Parathyroid adenoma (tissue), 2 donors: Measurements from ENCODE around the gene PDE7B.

Experiments used
- H2AFZ ChIP-seq: fragments of 300-600 bp; sonication (generic); one replicate; pipeline ENCODE4 v1.7.0; 2017; ENCODE audit warnings: antibody characterized with exemption, mild to moderate bottlenecking
- H3K27ac ChIP-seq: fragments of 300-600 bp; sonication (generic); one replicate; pipeline ENCODE4 v1.7.0; 2017
- H3K27me3 ChIP-seq: fragments of 300-600 bp; sonication (generic); one replicate; pipeline ENCODE4 v1.7.0; 2017; ENCODE audit warnings: low read length; ENCODE audit not compliant: control insufficient read depth, insufficient read depth
- H3K36me3 ChIP-seq: fragments of 300-600 bp; sonication (generic); one replicate; pipeline ENCODE4 v1.7.0; 2017; ENCODE audit warnings: low read length; ENCODE audit not compliant: control insufficient read depth, insufficient read depth
- H3K4me1 ChIP-seq: fragments of 300-600 bp; sonication (generic); one replicate; pipeline ENCODE4 v1.7.0; 2017; ENCODE audit warnings: control low read depth
- H3K4me2 ChIP-seq: fragments of 300-600 bp; sonication (generic); one replicate; pipeline ENCODE4 v1.7.0; 2017; ENCODE audit warnings: low read length
- H3K4me3 ChIP-seq: fragments of 300-600 bp; sonication (generic); one replicate; pipeline ENCODE4 v1.7.0; 2017; ENCODE audit warnings: low read depth, low read length
- H3K79me2 ChIP-seq: fragments of 300-600 bp; sonication (generic); one replicate; pipeline ENCODE4 v1.7.0; 2017; ENCODE audit warnings: control low read depth
- H3K9ac ChIP-seq: fragments of 300-600 bp; sonication (generic); one replicate; pipeline ENCODE4 v1.7.0; 2017; ENCODE audit warnings: mild to moderate bottlenecking
- H3K9me3 ChIP-seq: fragments of 300-600 bp; sonication (generic); one replicate; pipeline ENCODE4 v1.7.0; 2017; ENCODE audit warnings: low read length; ENCODE audit not compliant: control insufficient read depth
- CTCF ChIP-seq: fragments of 300-600 bp; sonication (generic); IDR thresholded peaks from one replicate; pipeline ENCODE4 v1.7.0; 2017; ENCODE audit warnings: antibody characterized with exemption, mild to moderate bottlenecking
- donor health status: primary hyperparathyroidism.

PDE7B gene

DNA sequence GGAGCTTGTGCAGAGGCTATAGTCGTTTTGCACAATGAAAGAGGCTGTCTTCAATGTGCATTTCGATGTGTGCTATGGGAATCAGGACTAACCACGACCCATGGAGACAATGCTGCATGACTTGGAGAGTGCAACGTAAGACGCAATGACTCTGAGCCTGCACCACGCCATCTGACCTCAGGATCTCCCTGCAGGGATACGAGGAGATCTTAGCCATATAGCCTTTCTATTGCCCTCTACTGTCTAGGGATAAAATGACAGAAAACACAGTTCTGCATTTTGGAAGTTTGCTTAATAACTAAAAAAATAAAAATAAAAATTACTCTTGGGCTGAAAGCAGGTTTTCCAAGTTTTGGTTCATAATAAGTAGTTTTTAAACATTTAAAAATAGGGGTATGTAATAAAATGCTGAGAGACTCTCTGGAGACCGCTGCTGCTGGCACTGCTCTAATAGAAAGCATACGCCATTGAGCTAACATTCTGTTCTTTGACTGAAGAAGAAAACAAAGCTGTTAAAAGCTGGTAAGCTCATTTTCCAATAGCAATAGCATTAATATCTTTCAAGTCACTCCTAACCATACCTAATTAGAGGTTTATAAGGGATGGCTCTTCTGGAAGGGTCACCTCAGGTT is 87.2 kb downstream of the PDE7B start:
- Histone ChIP-seq H3K4me3 (no peak overlapping the region), H3K4me1 (no peaks in the 10 kb centered on the region), H3K79me2 (no peaks in the 10 kb centered on the region), H3K36me3 (no peaks in the 10 kb centered on the region), H3K9ac (no peak overlapping the region), H2AFZ (peak overlapping the region; percentile 29), H3K27me3 (no peaks in the 10 kb centered on the region), H3K27ac (no peak overlapping the region), H3K4me2 (no peak overlapping the region), H3K9me3 (no peaks in the 10 kb centered on the region)
- peak; percentile 18 for TF ChIP-seq CTCF

- no peak overlapping the region for H3K4me3 ChIP-seq
- H3K27ac ChIP-seq = no peak overlapping the region
- no peaks in the 10 kb centered on the region for H3K79me2 ChIP-seq
- no peak overlapping the region for H2AFZ ChIP-seq
- no peaks in the 10 kb centered on the region for H3K9me3 ChIP-seq
- no peaks in the 10 kb centered on the region for H3K4me1 ChIP-seq
- no peaks in the 10 kb centered on the region for H3K27me3 ChIP-seq
- H3K4me2 ChIP-seq = no peak overlapping the region
- no peaks in the 10 kb centered on the region for H3K36me3 ChIP-seq
- TF ChIP-seq CTCF = no peak
- H3K9ac ChIP-seq = no peak overlapping the region
These were observed 87.7 kb downstream of the PDE7B start for GRCh38 chr6:135939208-135939591.

GRCh38 chr6:135940616-135941167 is 89.2 kb downstream of the PDE7B start:
- H2AFZ ChIP-seq = no peak overlapping the region
- H3K36me3 ChIP-seq = no peaks in the 10 kb centered on the region
- H3K27ac ChIP-seq = no peak overlapping the region
- no peaks in the 10 kb centered on the region for H3K4me1 ChIP-seq
- no peak overlapping the region for H3K9ac ChIP-seq
- no peaks in the 10 kb centered on the region for H3K79me2 ChIP-seq
- H3K4me3 ChIP-seq = no peak overlapping the region
- no peaks in the 10 kb centered on the region for H3K9me3 ChIP-seq
- no peaks in the 10 kb centered on the region for H3K27me3 ChIP-seq
- TF ChIP-seq CTCF = no peak
- H3K4me2 ChIP-seq = no peak overlapping the region

GRCh38 chr6:135941275-135942025 is 89.9 kb downstream of the PDE7B start:
- no peak for TF ChIP-seq CTCF
- H3K36me3 ChIP-seq = no peaks in the 10 kb centered on the region
- H3K4me2 ChIP-seq = no peak overlapping the region
- H3K9ac ChIP-seq = no peak overlapping the region
- H3K27me3 ChIP-seq = no peaks in the 10 kb centered on the region
- H3K79me2 ChIP-seq = no peaks in the 10 kb centered on the region
- no peaks in the 10 kb centered on the region for H3K4me1 ChIP-seq
- no peak overlapping the region for H3K4me3 ChIP-seq
- no peak overlapping the region for H3K27ac ChIP-seq
- H2AFZ ChIP-seq = no peak overlapping the region
- H3K9me3 ChIP-seq = no peaks in the 10 kb centered on the region
